Stimulated activated CD8-positive, alpha-beta memory T cell treated with anti-CD3 and anti-CD28 coated beads, Interleukin-2, amount 100 ng/mL, for 1 hour (primary cell): ENCODE results near the gene SURF2.
"Not testable (repeated sequence)": the region's sequence is repeated elsewhere in the genome, so short reads cannot be mapped to it uniquely, and the experiment has no call there.

Source experiments
- DNase-seq, 2 donors: peaks; one replicate each; pipeline ENCODE4 v3.0.0-alpha.2; 2020; ENCODE audit warnings: low read depth in 2 of 2

Gene SURF2

DNA sequence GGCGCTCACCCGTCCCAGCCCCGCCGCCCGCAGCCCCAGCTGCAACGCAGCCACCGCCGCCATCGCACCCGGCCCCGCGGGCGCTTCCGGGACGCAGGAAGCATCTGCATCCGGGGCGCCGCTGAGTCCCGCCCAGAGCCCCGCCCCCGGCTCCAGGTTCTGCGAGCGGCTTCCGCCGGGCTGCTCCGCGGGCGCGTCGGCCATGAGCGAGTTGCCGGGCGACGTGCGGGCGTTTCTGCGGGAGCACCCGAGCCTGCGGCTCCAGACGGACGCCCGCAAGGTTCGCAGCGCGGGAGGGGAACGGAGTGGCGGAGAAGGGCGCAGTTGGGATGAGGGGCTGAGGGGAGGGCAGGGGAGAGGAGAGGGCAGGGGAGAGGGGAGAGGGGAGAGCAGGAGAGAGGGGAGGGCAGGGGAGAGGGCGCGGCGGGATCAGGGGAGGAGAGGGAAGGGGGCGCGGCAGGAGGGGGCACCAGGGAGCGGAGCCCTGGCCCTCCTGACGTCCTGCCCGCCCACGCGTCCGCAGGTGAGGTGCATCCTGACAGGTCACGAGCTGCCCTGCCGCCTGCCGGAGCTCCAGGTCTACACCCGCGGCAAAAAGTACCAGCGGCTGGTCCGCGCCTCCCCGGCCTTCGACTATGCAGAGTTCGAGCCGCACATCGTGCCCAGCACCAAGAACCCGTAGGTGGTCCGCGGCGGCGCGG, at the start of gene SURF2, which contains the start of gene SURF1:
TSS of gene SURF2 (plus strand) at position 160 of the 701 bp plus-strand sequence. CDS start at position 203, 43 bp downstream.
TSS of gene SURF1 (minus strand) at position 97 of the 701 bp plus-strand sequence. CDS start at position 63, 34 bp downstream.
- DNase-seq = peak; percentile 76 to 85

- DNase-seq = no peak
Observed at GRCh38 chr9:133307301-133307700, 49.0 kb upstream of the SURF2 start.

- DNase-seq = no peak
Observed at GRCh38 chr9:133309608-133310007, 46.7 kb upstream of the SURF2 start.

DNA sequence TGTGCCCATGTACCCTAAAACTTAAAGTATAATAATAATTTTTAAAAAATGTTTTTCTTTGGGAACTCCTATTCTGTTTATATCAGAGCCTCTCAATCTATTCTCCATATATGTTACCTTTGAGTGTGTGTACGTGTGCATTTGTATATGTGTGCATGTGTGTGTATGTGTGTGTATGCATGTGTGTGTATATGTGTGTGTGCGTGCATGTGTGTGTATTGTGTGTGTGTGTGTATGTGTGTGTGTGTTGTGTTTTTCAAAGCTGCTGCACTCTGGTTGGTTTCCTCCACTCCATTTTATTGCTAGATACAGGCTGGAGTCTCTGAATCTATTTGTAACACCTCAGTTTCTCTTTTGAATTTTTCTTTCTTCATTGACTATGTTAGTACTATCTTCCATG, 40.4 kb upstream of the SURF2 start:
- DNase-seq = no peak

- DNase-seq = not testable (repeated sequence)
Observed at GRCh38 chr9:133317551-133317950, 38.8 kb upstream of the SURF2 start.

DNA sequence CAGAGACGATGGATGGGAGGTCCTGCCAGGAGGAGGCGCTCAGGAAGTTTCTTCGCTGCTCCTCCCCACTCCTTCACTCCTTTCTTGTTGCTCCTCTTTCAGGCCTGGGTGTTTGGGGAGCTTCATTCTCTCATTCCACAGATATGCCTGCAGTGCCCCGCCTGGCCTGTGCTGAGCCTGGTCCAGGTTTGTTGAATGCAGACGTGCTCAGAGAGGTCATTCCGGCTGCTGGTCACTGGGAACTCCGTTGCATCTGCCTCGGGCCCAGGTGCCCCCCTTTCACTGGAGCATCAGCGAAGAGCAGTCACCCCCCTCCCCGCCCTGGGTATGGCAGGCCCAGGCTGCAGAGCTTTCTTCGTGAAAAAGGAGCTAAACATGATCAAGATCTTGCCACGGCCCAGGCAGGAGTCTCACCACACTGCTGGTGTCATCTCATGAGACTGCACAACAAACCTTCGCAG, 35.9 kb upstream of the SURF2 start:
- no peak for DNase-seq

DNA sequence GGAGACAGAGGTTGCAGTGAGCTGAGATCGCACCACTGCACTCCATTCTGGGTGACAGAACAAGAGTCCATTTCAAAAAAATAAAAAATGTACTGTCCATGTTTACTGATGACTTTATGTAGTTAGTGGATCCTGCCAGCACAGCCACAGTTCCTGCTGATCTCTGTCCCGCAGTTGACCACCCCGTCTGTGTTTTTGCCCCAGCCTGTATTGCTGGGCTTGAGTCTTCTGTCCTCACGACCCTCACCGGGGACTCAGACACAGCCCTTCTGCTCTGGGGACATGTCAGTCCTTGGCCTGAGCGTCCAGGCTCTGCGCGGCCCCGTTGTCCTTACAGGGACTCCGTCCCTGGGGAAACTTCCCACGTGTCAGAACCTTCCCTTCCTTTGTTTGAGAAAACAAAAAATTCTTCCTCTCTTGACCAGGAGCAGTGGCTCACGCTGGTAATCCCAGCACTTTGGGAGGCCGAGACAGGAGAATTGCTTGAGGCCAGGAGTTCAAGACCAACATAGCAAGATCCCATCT, 34.9 kb upstream of the SURF2 start:
- DNase-seq = no peak

DNA sequence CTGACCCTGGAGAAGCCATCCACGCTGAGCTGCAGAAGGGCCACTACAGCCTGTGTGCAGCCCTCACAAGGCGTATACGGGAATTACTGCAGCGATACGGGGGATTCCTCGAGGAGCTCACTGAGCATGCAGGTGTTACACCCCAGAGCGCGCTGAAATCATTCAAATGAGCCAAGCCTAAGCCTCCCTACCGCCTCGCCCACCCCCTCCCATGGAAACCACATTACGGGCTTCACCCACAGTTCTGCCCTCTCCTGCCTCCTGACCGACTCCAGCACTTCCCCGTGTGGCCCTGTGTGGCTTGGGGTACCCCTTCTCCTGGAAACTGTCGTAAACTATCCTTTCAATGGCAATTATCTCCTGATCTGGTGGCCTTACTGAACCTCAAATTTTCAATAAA, 33.6 kb upstream of the SURF2 start:
- no peak for DNase-seq

GRCh38 chr9:133323211-133323610, 33.1 kb upstream of the SURF2 start:
- DNase-seq = no peak

DNA sequence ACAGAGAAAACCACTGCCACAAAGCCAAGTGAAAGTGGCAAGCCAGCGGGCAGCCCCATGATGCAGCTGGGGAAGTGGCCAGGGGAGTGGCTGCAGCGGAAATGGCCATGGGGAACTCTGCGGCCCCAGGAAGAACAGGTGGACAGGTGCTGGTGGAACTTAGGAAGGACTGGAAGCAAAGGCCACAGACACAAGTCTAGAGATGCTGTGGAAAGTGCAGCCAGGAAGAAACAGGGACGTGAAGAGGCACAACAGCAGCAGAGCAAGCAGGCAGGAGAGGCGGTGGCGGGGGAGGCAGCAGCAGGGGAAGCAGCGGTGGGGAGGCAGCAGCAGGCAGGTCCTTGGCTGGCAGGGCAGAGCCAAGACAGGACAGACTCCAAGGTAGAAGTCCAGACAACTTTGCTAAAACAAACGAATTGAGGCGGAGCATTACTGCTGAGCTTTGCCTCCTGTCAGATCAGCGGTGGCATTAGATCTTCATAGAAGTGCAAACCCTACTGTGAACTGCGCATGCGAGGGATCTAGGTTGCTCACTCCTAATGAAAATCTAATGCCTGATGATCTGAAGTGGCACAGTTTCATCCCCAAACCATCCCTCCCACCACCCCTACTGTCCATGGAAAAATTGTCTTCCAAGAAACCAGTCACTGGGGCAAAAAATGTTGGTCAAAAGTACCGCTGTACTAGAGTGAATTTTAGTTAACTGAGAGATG, 32.2 kb upstream of the SURF2 start:
- no peak for DNase-seq

DNA sequence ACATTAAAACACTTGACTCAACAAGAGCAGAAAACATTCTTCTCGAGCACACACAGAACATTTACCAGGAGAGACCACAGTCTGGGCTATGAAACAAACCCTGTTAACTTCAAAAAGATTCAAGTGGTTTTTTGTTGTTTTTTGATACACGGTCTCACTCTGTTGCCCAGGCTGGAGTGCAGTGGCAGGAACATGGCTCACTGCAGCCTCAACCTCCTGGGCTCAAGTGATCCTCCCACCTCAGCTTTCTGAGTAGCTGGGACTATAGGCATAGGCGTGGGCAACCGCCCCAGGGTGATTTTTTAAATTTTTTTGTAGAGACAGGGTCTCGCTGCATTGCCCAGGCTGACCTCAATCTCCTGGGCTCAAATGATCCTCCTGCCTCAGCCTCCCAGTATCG, 29.3 kb upstream of the SURF2 start:
- not testable (repeated sequence) for DNase-seq

DNA sequence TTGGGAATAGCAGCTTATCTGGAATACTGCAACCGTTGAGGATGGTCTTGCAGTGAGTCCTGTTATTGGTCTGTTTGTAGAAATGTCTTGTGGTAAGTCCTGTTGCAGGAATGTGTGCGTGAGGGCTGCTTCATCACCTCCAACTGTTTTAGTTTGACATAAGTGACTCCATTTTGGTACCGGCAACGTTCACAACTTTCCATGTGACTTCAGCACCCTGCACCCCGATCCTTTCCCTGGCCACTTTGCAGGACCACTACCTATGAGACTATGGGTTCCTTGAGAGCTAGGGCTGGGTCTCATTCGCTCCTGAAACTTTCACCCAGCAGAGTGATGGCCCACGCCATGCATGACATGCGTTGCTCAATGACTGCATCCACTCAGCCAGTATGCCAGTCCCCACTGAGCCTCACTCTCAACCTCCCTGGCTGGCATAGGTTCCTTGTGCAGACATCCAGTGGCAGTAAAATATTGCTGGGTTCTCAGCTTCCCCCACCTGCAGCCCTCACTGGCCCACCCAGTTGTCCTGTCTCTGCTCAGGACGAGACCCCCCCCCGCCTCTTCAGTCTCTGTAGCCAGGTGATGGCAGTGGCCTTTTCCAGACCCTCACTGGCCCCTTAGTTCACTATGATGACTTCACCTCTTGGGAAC, 28.4 kb upstream of the SURF2 start:
- DNase-seq = no peak

GRCh38 chr9:133329306-133330156, 26.8 kb upstream of the SURF2 start:
- DNase-seq = not testable (repeated sequence)

DNA sequence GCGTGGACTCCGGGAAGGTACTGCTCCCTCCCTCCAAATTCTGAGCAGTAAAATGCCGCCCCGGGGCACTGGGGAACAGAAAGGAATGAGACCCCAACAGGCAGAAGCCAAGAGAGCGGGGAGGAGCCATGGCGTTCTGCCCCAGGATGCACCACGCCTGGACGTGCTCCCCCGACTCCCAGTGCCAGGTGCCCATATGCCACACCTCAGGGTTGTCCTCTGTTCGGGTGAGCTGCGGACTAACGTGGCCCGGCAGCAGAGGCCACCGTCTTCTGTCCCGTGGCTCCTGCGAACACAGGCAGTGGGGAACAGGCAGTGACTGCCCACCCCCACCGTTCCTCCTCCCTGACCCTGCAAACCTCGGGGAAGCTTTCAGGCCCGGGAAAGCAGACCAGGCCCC, 25.1 kb upstream of the SURF2 start:
- DNase-seq = no peak

- no peak for DNase-seq
Observed at GRCh38 chr9:133331641-133332380, 24.5 kb upstream of the SURF2 start.

DNA sequence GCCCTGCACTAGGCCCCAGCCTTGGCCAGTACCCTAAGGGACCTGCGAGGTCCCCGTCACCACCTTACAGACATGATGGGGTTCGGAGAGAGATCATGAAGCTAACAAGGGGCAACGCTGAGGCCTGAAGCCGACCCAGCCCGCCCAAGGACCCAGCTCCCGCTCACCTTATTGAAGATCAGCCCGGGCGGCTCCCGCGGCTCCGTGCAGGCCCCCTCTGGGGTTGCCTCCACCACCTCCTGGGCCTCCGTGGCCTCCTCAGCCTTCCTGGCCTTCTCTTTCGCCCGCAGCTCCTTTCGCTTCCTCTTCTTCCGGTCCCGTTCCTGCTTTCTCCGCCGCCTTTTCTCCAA, 24.0 kb upstream of the SURF2 start:
- DNase-seq = no peak

DNA sequence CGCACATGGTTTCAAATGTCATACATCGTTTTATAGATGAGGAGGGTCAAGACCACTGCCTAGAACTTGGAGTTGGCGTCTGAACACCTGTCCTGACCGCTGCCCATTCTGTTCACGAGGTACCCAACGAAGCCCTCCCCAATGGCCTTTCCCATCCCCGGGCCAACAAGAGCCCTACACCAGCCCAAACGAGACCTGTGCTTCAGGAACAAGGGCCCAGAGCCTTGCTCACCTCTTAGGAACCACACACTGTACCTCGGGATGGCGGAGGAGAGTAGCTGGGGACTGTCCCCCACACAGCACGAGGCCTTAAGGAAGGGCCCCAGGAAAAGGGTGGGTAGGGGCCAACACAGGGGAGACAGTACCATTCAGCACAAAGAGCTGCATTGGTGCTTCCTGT, 23.3 kb upstream of the SURF2 start:
- no peak for DNase-seq

- no peak for DNase-seq
Observed at GRCh38 chr9:133333566-133333965, 22.8 kb upstream of the SURF2 start.

GRCh38 chr9:133334161-133334560, 22.2 kb upstream of the SURF2 start:
- DNase-seq = no peak

GRCh38 chr9:133334888-133335287, 21.5 kb upstream of the SURF2 start:
- DNase-seq = not testable (repeated sequence)
